Renal pelvis (tissue), 4 donors: ENCODE data around the gene PRC1. TPM values are rescaled to one million over a fixed set of nuclear protein-coding genes. Genes with fewer than 3 reads are reported as not detected.

ENCODE experiments used
- DNase-seq: peaks from one replicate; pipeline ENCODE4 v3.0.0-alpha.2; 2013
- polyA plus RNA-seq, 3 donors: library from polyadenylated mRNA; unstranded; fragments of 120-200 nt; gene quantifications; one replicate each; pipeline ENCODE4 v1.2.1, GENCODE V29; 2013; ENCODE audit not compliant: insufficient read length in 3 of 3

PRC1 gene
- polyA plus RNA-seq, 3 donors = 66.9 to 84.0 (median 77.9) TPM

DNA sequence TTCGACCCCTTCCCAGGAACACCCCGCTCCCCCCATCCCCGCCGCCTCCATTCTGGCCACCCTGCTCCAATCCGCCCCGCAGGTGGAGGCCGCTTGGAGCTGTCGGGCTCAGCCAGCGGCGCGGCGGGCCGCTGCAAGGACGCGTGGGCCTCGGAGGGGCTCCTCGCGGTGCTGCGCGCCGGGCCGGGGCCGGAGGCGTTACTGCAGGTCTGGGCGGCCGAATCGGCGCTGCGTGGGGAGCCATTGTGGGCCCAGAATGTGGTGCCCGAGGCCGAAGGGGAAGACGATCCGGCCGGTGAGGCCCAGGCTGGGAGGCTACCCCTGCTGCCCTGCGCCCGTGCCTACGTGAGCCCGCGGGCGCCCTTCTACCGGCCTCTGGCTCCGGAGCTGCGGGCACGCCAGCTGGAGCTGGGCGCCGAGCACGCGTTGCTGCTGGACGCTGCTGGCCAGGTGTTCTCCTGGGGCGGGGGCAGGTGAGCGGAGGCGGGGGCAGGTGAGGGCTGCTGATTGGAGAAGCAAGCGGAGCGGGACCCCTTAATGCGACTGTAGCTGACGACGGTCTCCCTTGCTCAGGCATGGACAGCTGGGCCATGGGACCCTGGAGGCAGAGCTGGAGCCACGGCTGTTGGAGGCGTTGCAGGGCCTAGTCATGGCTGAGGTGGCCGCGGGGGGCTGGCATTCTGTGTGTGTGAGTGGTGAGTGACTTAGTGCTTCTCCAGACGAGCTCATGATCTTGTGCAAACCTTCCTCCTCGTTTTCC lies 37.1 kb downstream of the PRC1 start:
- peak; percentile 35 for DNase-seq

GRCh38 chr15:90956274-90957030 lies 37.9 kb downstream of the PRC1 start:
- DNase-seq = peak; percentile 80

DNA sequence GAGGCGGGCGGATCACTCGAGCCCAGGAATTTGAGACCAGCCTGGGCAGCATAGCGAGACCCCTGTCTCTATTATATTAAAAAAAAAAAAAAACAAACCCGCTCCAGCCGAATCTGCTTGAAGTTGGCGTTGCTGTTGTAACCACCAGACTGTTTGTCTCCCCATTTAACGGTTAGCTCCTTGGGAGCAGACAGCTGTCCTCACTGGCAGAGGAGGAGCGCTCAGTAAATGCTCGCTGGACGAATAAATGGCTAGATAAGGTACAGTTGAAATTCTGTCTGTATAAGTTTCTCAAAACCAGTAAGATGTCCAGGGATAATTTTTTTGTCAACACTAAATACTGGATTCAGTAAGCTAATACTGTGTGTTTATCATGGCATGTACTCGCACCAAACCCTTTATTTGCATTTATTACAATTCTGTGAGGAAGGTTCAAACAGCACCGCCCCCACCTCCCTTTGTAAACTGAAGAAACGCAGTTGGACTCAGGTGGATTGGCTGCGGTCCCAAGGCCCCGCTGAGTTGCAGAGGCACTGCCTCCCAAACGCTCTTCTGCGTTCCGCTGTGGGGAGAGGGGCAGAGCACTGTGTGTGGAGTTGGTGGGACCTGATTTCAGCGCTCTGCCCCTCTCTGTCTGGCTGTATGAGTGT lies 38.6 kb downstream of the PRC1 start:
- no peak for DNase-seq

- DNase-seq = peak; percentile 93
These were observed 39.4 kb downstream of the PRC1 start, which contains the start of gene RCCD1 for GRCh38 chr15:90954712-90955623. RCCD1 (plus strand) TSS chr15:90954884; CDS start chr15:90956735, 1,851 bp downstream.

- DNase-seq = no peak
These were observed 40.2 kb downstream of the PRC1 start for GRCh38 chr15:90953947-90954711.

DNA sequence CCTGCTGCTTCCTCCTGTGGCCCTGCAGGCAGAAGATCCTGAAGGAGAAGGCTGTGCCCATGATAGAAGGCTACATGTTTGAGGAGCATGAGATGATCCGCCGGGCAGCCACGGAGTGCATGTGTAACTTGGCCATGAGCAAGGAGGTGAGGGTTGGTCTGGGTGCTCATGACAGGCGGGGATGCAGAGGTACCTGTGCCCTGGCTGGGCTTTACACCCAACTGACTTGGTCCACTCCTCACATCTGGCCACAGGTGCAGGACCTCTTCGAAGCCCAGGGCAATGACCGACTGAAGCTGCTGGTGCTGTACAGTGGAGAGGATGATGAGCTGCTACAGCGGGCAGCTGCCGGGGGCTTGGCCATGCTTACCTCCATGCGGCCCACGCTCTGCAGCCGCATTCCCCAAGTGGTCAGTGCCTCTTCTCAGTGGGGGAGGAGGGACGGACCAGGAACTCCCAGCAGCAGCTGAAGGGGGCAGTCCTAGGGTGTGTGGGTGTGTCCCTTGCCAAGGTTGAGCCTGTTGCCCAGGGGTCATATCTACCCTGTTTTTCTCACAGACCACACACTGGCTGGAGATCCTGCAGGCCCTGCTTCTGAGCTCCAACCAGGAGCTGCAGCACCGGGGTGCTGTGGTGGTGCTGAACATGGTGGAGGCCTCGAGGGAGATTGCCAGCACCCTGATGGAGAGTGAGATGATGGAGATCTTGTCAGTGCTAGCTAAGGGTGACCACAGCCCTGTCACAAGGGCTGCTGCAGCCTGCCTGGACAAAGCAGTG lies 41.2 kb downstream of the PRC1 start:
- DNase-seq = no peak

- DNase-seq = no peak
These were observed 43.7 kb downstream of the PRC1 start for GRCh38 chr15:90950676-90951075.

DNA sequence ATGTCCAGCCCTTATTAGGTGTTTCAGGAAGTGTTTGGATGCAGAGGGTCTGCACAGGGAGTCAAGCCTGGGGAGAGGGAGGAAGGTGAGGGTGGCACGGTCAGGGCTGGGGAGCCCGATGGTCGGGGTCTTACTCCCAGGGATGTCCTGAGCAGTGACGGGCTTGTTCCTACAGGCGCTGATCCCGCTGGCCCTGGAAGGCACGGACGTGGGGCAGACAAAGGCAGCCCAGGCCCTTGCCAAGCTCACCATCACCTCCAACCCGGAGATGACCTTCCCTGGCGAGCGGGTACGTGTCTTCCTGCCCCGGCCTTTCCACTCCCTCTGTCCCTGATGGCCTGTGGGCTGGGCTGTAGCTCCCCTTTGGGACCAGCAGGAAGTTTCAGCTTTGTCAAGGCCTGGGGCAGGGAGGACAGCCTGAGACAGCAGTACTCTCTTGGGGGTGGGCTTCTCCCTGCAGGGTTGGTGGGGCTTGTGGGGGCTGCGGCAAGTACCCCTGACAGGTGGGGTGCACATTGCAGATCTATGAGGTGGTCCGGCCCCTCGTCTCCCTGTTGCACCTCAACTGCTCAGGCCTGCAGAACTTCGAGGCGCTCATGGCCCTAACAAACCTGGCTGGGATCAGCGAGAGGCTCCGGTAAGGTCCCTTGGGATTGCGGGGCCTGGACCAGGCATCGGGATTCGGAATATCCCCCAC lies 44.2 kb downstream of the PRC1 start:
- DNase-seq = no peak

- DNase-seq = no peak
These were observed 45.8 kb downstream of the PRC1 start for GRCh38 chr15:90948506-90948905.

DNA sequence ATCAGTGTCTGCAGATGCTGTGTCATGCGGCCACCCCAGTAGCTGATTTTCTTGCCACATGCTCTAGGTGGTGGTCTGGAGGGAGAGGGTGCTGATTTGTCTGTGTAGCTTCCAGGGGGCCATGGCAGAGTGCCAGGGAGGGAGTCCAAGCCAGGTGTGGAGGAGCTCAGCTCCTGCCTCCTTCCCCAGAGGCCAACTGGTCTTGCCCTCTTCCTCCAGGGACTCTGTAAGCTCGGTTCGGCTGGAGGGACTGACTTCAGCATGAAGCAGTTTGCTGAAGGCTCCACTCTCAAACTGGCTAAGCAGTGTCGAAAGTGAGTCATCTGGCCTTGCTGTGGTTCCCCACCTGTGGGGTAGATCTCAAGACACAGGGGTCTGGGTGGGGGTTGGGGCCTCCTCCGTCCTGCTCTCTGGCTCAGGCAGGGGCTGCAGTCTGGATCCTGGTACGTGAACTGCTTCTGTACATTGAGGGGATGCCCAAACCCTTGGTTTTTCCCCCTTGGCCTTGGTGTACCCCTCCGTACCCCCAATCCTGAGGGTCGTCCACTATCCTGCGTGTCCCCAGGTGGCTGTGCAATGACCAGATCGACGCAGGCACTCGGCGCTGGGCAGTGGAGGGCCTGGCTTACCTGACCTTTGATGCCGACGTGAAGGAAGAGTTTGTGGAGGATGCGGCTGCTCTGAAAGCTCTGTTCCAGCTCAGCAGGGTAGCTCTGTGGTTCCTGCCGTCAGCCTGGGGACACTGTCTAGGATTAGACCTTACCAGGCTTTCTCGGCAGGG lies 46.6 kb downstream of the PRC1 start:
- DNase-seq = no peak

- DNase-seq = no peak
These were observed 47.3 kb downstream of the PRC1 start for GRCh38 chr15:90946941-90947576.

- DNase-seq = no peak
These were observed 47.8 kb downstream of the PRC1 start for GRCh38 chr15:90946538-90946937.

DNA sequence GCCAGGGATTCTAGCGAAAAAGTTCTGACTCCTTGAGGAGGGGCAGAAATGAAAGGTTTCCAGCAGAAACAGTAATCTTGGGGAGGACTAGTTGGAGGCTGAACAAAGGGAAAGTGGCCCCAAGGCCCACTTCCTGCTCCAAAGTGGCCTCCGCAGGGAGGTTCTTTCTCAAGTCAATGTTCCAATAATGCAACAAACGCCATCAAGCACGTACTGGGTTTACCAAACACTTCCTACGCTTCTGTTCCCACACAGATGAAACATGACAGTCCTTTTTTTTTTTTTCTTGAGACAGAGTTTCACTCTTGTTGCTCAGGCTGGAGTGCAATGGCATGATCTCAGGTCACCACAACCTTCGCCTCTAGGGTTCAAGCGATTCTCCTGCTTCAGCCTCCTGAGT lies 49.2 kb downstream of the PRC1 start:
- DNase-seq = no peak

- no peak for DNase-seq
These were observed 51.8 kb downstream of the PRC1 start for GRCh38 chr15:90942354-90943120.

- no peak for DNase-seq
These were observed 53.3 kb downstream of the PRC1 start for GRCh38 chr15:90941038-90941437.

DNA sequence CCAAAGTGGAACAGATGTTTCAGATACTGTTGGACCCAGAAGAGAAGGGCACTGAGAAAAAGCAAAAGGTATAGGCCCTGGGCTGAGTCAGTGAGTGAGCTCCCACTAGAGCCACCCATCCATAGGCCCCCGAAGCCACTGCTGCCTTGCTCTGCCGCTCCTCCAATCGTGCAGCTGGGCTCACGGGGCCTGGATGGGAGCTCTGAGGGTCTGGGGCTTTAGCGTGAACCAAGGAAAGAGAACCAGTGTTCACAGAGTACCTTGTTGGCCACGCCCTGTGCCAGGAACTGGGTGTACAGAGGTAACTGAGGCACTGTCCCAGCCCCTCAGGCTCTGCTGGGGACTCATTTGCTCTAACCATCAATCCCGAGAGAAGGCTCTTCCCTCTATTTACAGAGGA lies 54.6 kb downstream of the PRC1 start:
- DNase-seq = no peak

DNA sequence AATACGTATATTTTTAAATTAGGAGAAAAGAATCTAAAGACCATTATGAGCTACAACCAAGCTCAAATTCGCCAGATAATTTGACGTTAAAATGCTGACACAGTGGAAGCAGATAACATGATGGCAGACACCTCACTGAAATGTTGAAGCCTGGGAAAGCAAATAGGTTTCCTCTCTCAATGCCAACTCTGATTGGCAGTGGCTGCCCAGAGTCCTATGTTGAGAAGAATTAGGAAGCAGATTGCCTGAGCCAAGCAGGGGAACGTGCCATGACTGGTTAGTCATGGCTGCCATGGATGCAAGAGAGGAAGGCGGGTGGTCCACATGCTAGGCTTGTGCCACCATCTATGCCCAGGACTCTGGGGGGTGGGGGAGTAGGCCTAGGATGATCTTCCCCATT lies 56.1 kb downstream of the PRC1 start:
- DNase-seq = no peak
